RPMI7951 (cell line): ENCODE measurements around the gene BLZF1. TPM values are rescaled to one million over a fixed set of nuclear protein-coding genes. Genes with fewer than 3 reads are reported as not detected.

Source experiments
- total RNA-seq: library from RNA; depleted of rRNA; stranded (reverse); fragments of >200 nt; shearing (Covaris generic); gene quantifications from 2 replicates; pipeline ENCODE4 v1.2.3, GENCODE V29; 2014; rRNA removed

BLZF1 gene
- total RNA-seq, 1 experiment from 2014 or later = 32.3 TPM

Other genes starting within 250 kb of the BLZF1 start
- 23.2 and 31.1 TPM in 2 replicates for gene NME7, start 398 bp upstream of the BLZF1 start, total RNA-seq
- 0.20 and 1.2 TPM in 2 replicates for gene CCDC181, start 59.3 kb downstream of the BLZF1 start, total RNA-seq
- 6.3 and 8.4 TPM in 2 replicates for gene SLC19A2, start 117.7 kb downstream of the BLZF1 start, total RNA-seq
- not detected in 2 replicates for gene F5, start 218.3 kb downstream of the BLZF1 start, total RNA-seq